IMR-90 (cell line): ENCODE results near the gene SETD6. TPM values are rescaled to one million over a fixed set of nuclear protein-coding genes. Genes with fewer than 3 reads are reported as not detected.

Experiments
- ATAC-seq: fragments of 200-7000 bp; cut with Tn5 transposase; 2 replicates; pipeline ENCODE4 v1.9.1; 2020; ENCODE audit warnings: low read depth, mild to moderate bottlenecking, moderate library complexity
- BruUV-seq: library from RNA; stranded (reverse); fragments of 400-500 nt; replicated peaks from 2 replicates; lab custom pipeline; 2021; lab: Mats Ljungman, UMichigan
- CTCF ChIA-PET: fragments of 300-600 bp; formaldehyde crosslinking; extraction: SDS; loops from one replicate; lab custom pipeline; 2021; ENCODE audit warnings: antibody characterized with exemption; lab: Yijun Ruan, JAX
- POLR2A ChIA-PET: fragments of 300-600 bp; sonication (Branson Sonifier 250); formaldehyde crosslinking; loops from one replicate; lab custom pipeline; 2022; ENCODE audit warnings: antibody characterized with exemption; ENCODE audit not compliant: unreplicated experiment; lab: Charles Lee
- DNase-seq: peaks from one replicate; pipeline ENCODE4 v3.0.0; 2013
- H2AFZ ChIP-seq: replicated peaks from 2 replicates; pipeline ENCODE3; 2013; ENCODE audit warnings: low read length, mild to moderate bottlenecking; ENCODE audit not compliant: poor library complexity
- H2AK5ac ChIP-seq: 2 replicates; pipeline ENCODE4 v1.6.1; 2013; ENCODE audit warnings: low read depth, low read length, inconsistent platforms
- H2AK9ac ChIP-seq: replicated peaks from 2 replicates; pipeline ENCODE3; 2013; ENCODE audit warnings: mild to moderate bottlenecking, low read depth, low read length, moderate library complexity; ENCODE audit not compliant: poor library complexity
- H2BK120ac ChIP-seq: 2 replicates; pipeline ENCODE4 v1.6.1; 2013; ENCODE audit warnings: low read depth, low read length, inconsistent platforms
- H2BK15ac ChIP-seq: 3 replicates; pipeline ENCODE4 v1.6.1; 2013; ENCODE audit warnings: low read depth, low read length, inconsistent platforms
- H2BK20ac ChIP-seq: 2 replicates; pipeline ENCODE4 v1.6.1; 2013; ENCODE audit warnings: low read depth, mild to moderate bottlenecking, inconsistent platforms, low read length, moderate library complexity
- H2BK5ac ChIP-seq: 2 replicates; pipeline ENCODE4 v1.6.1; 2013; ENCODE audit warnings: mild to moderate bottlenecking, low read depth, low read length, inconsistent platforms; ENCODE audit not compliant: poor library complexity, severe bottlenecking
- H3K14ac ChIP-seq: replicated peaks from 2 replicates; pipeline ENCODE4 v1.6.1; 2013; ENCODE audit warnings: low read depth, low read length, inconsistent platforms
- H3K18ac ChIP-seq: 2 replicates; pipeline ENCODE4 v1.6.1; 2013; ENCODE audit warnings: low read depth, low read length, control low read depth
- H3K23ac ChIP-seq: 2 replicates; pipeline ENCODE4 v1.6.1; 2013; ENCODE audit warnings: low read depth, low read length, inconsistent platforms
- H3K27ac ChIP-seq: 2 replicates; pipeline ENCODE4 v1.5.1; 2013; ENCODE audit warnings: mild to moderate bottlenecking, control low read depth, low read length; ENCODE audit not compliant: insufficient read depth
- H3K27me3 ChIP-seq: 2 replicates; pipeline ENCODE4 v1.6.1; 2013; ENCODE audit warnings: low read length; ENCODE audit not compliant: control insufficient read depth, insufficient read depth
- H3K36me3 ChIP-seq: 2 replicates; pipeline ENCODE4 v1.6.1; 2013; ENCODE audit warnings: low read length, mixed read lengths; ENCODE audit not compliant: control insufficient read depth, insufficient read depth
- H3K4ac ChIP-seq: 2 replicates; pipeline ENCODE4 v1.6.1; 2013; ENCODE audit warnings: low read depth, low read length, inconsistent platforms
- H3K4me1 ChIP-seq: 2 replicates; pipeline ENCODE4 v1.6.1; 2013; ENCODE audit warnings: low read length, mixed read lengths; ENCODE audit not compliant: control insufficient read depth, insufficient read depth
- H3K4me2 ChIP-seq: 2 replicates; pipeline ENCODE4 v1.6.1; 2013; ENCODE audit warnings: low read depth, mild to moderate bottlenecking, control low read depth, low read length, moderate library complexity
- H3K4me3 ChIP-seq: 2 replicates; pipeline ENCODE4 v1.5.1; 2013; ENCODE audit warnings: low read depth, mild to moderate bottlenecking, control low read depth, low read length, moderate library complexity; ENCODE audit not compliant: insufficient read depth
- H3K56ac ChIP-seq: 2 replicates; pipeline ENCODE4 v1.6.1; 2013; ENCODE audit warnings: low read length, inconsistent platforms; ENCODE audit not compliant: insufficient read depth; ENCODE audit errors: extremely low read depth
- H3K79me1 ChIP-seq, 2 experiments: 2 replicates each; pipeline ENCODE4 v1.6.1; 2013; ENCODE audit warnings: low read length in 2 of 2, inconsistent platforms in 1 of 2, low read depth in 1 of 2
- H3K9ac ChIP-seq: 2 replicates; pipeline ENCODE4 v1.6.1; 2013; ENCODE audit warnings: low read depth, low read length, control low read depth
- H3K9me1 ChIP-seq: 2 replicates; pipeline ENCODE4 v1.6.1; 2013; ENCODE audit warnings: low read length, inconsistent platforms; ENCODE audit not compliant: insufficient read depth
- H3K9me3 ChIP-seq: 2 replicates; pipeline ENCODE4 v1.6.1; 2013; ENCODE audit warnings: low read length; ENCODE audit not compliant: control insufficient read depth, insufficient read depth
- H4K20me1 ChIP-seq: 2 replicates; pipeline ENCODE4 v1.6.1; 2013; ENCODE audit warnings: low read length, inconsistent platforms; ENCODE audit not compliant: insufficient read depth
- H4K5ac ChIP-seq: 2 replicates; pipeline ENCODE4 v1.6.1; 2013; ENCODE audit warnings: mild to moderate bottlenecking, low read depth, low read length, control low read depth
- H4K8ac ChIP-seq, 2 experiments: 2 replicates each; pipeline ENCODE4 v1.6.1; 2013; ENCODE audit warnings: low read depth in 2 of 2, low read length in 2 of 2, control low read depth in 1 of 2, inconsistent platforms in 1 of 2
- H4K91ac ChIP-seq: 2 replicates; pipeline ENCODE4 v1.6.1; 2013; ENCODE audit warnings: low read depth, low read length, inconsistent platforms; ENCODE audit not compliant: insufficient read depth
- WGBS, 2 experiments: methylation state at CpG; one replicate each; pipeline versions ENCODE4 v1.1.5 to v1.1.7; 2013; ENCODE audit warnings: missing lambda C conversion rate in 2 of 2; ENCODE audit not compliant: insufficient read length in 1 of 2; ENCODE audit errors: extremely low coverage in 2 of 2; 5-methylcytosine and 5-hydroxymethylcytosine counted together
- dilution Hi-C: fragments of 300-500 bp; cut with HindIII; formaldehyde crosslinking; loops from one replicate; pipeline ENCODE4 v1.14.3; 2018; ENCODE audit warnings: low sequenced_read_pairs; ENCODE audit not compliant: unreplicated experiment
- in situ Hi-C: fragments of 300-500 bp; cut with MboI; formaldehyde crosslinking; loops from 3 replicates; pipeline ENCODE4 v1.14.3; 2019; ENCODE audit warnings: low sequenced_read_pairs, inconsistent platforms, mixed read lengths
- intact Hi-C: fragments of 100-400 bp; cut with micrococcal nuclease; formaldehyde crosslinking; loops from 2 replicates; pipeline ENCODE4 v1.10.0; 2022
- polyA plus RNA-seq, 3 experiments: library from polyadenylated mRNA; depleted of rRNA; stranded (reverse); fragments of >200 nt; gene quantifications; 2 replicates each; pipeline ENCODE4 v1.2.3, GENCODE V29; 2012; ENCODE audit warnings: low replicate concordance in 1 of 3
- total RNA-seq: library from RNA; depleted of rRNA; stranded (reverse); fragments of >200 nt; gene quantifications from 2 replicates; pipeline ENCODE4 v1.2.3, GENCODE V29; 2012
- TF ChIP-seq, protein P1 (sequence below): fragments of 150-350 bp; IDR thresholded peaks from 2 replicates; pipeline ENCODE4 v1.6.1; 2016; ENCODE audit warnings: low read depth, mild to moderate bottlenecking, low read length, moderate library complexity, borderline replicate concordance

Gene SETD6
- total and polyA plus RNA-seq, 2 of the 4 experiments (the other 2 are of a cell fraction) = 3.2 to 6.4 TPM

DNA sequence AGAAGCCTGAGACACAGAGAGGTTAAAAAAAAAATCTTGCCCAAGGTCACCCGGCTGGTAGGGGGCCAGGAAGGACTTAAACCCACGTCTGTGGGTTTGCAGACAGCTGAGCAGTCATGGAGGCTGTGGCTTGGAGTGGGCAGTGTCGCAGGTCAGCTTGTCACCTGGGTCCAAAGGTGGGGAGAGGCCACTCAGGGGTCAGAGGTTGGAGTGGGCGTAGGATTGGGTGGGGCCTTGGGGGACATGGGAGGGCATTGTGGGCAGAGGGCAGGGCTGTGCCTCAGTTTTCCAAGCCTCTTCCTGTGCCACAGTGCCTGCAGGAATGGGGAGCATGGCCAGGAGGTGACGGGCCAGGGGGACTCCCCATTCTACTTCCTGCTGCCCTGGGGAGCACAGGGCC, 17.4 kb upstream of the SETD6 start:
- no peak overlapping the region for H3K4me3 ChIP-seq
- no peak overlapping the region for H3K18ac ChIP-seq
- H4K91ac ChIP-seq = no peak overlapping the region
- 0 out of 4 replicates have a peak, but pooled peaks cover 0 to 7% of the 10 kb centered on the region in 2 experiments for H3K79me1 ChIP-seq
- BruUV-seq = no TSS peak
- no peak overlapping the region for H2AK5ac ChIP-seq
- H3K4me2 ChIP-seq = no peak overlapping the region
- H2BK120ac ChIP-seq = no peak overlapping the region
- dilution Hi-C loops = no loop called here
- no peak overlapping the region for H2AFZ ChIP-seq
- intact Hi-C loops = no loop called here
- TF ChIP-seq, protein P1, sequence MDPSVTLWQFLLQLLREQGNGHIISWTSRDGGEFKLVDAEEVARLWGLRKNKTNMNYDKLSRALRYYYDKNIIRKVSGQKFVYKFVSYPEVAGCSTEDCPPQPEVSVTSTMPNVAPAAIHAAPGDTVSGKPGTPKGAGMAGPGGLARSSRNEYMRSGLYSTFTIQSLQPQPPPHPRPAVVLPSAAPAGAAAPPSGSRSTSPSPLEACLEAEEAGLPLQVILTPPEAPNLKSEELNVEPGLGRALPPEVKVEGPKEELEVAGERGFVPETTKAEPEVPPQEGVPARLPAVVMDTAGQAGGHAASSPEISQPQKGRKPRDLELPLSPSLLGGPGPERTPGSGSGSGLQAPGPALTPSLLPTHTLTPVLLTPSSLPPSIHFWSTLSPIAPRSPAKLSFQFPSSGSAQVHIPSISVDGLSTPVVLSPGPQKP = no peak
- H2BK15ac ChIP-seq = no peak overlapping the region
- H3K27me3 ChIP-seq = no peaks in the 10 kb centered on the region; the same call in 1 of the 2 replicates
- H3K9me3 ChIP-seq = no peaks in the 10 kb centered on the region
- H3K27ac ChIP-seq = no peak overlapping the region
- peaks cover 13% of the 10 kb centered on the region; the same call in 1 of the 2 replicates for H3K4me1 ChIP-seq
- peaks cover 4% of the 10 kb centered on the region; the same call in 1 of the 2 replicates for H3K9me1 ChIP-seq
- ChIA-PET CTCF (interaction anchor here (0.6 kb wide), 1 partner anchor 634 kb away, joined by 4 read pairs; no protein-coding TSS in a partner anchor), POLR2A (no interaction called here)
- H2BK5ac ChIP-seq = no peak overlapping the region
- in situ Hi-C loops = no loop called here
- no peak overlapping the region for H4K8ac ChIP-seq
- no peak overlapping the region for H2AK9ac ChIP-seq
- no peak for DNase-seq
- no peaks in the 10 kb centered on the region for H3K36me3 ChIP-seq
- H4K20me1 ChIP-seq = no peaks in the 10 kb centered on the region
- H4K5ac ChIP-seq = no peak overlapping the region
- H2BK20ac ChIP-seq = no peak overlapping the region
- H3K56ac ChIP-seq = no peak overlapping the region
- H3K4ac ChIP-seq = no peak overlapping the region
- no peak overlapping the region for H3K14ac ChIP-seq
- no peak overlapping the region for H3K9ac ChIP-seq
- WGBS, 2 experiments = 60% methylated on average over 1 of the region's 5 CpGs; no CpG with 5 or more reads in 1 of the 2 experiments
- ATAC-seq = no peak
- H3K23ac ChIP-seq = no peak overlapping the region
